HG03196 (cell line): Measurements from ENCODE around the gene NKX1-1.

ENCODE experiments used
- ATAC-seq: cut with Tn5 transposase; IDR thresholded peaks from one replicate; pipeline ENCODE4 v1.9.1; 2021; ENCODE audit not compliant: unreplicated experiment

NKX1-1 gene

GRCh38 chr4:1362046-1362445 is 44.2 kb downstream of the NKX1-1 start:
- ATAC-seq: no peak

- no peak for ATAC-seq
These were observed 44.8 kb downstream of the NKX1-1 start for GRCh38 chr4:1361431-1361830.

GRCh38 chr4:1360423-1361283 is 45.6 kb downstream of the NKX1-1 start:
- no peak for ATAC-seq

- no peak for ATAC-seq
These were observed 46.3 kb downstream of the NKX1-1 start for GRCh38 chr4:1359976-1360375.

GRCh38 chr4:1359144-1359501 is 47.1 kb downstream of the NKX1-1 start:
- ATAC-seq: no peak

GRCh38 chr4:1358421-1359143 is 47.7 kb downstream of the NKX1-1 start:
- no peak for ATAC-seq

- ATAC-seq: no peak
These were observed 48.6 kb downstream of the NKX1-1 start for GRCh38 chr4:1357356-1358248.

- ATAC-seq: no peak
These were observed 49.9 kb downstream of the NKX1-1 start for GRCh38 chr4:1356181-1356998.

GRCh38 chr4:1355378-1355777 is 50.9 kb downstream of the NKX1-1 start:
- no peak for ATAC-seq

- ATAC-seq: no peak
These were observed 51.3 kb downstream of the NKX1-1 start for GRCh38 chr4:1354983-1355275.

GRCh38 chr4:1354136-1354982 is 51.9 kb downstream of the NKX1-1 start:
- no peak for ATAC-seq

GRCh38 chr4:1353186-1354055 is 52.8 kb downstream of the NKX1-1 start:
- no peak for ATAC-seq
